ENCODE results near the gene STAC2. TPM values are rescaled to one million over a fixed set of nuclear protein-coding genes. Genes with fewer than 3 reads are reported as not detected.

The STAC2 gene
- total and polyA plus RNA-seq, 2 experiments from 2014 or later: not detected

DNA sequence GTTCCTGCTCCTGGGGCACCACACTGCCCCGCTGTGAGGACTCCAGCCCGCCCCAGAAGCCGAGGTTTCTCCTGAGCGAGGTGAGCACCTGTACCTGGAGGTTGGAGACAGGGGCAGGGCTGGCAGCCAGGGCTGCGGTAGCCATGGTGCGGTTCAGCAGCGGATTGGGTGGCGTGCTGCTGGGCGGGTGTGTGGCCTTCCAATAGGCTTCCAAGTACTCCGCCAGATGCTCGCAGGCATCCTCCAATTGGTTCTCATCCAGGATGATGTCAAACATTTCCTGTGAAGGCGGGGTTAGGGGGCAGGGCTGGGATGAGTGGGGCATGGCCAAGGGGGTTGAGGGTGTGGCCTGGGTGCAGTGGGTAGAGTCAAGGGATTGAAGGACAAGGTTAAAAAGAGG lies 48.5 kb downstream of the STAC2 start:
- Histone ChIP-seq H3K36me3 (ENCODE audit: low read depth) (peaks cover 15% of the 10 kb centered on the region; the same call in 1 of the 2 replicates), H3K27ac (no peak overlapping the region), H3K9me2 (ENCODE audit: insufficient read depth) (no peaks in the 10 kb centered on the region), H3K4me1 (ENCODE audit: insufficient read depth) (peaks cover 8% of the 10 kb centered on the region; the same call in 1 of the 2 replicates), H3K4me3 (no peak overlapping the region), H3K27me3 (replicated peaks; ENCODE audit: insufficient read depth) (no peaks in the 10 kb centered on the region), H3F3A (ENCODE audit: insufficient read depth) (peaks cover 13% of the 10 kb centered on the region; the same call in 1 of the 2 replicates), H3K9ac (no peak overlapping the region), H4K20me1 (ENCODE audit: insufficient read depth) (no peaks in the 10 kb centered on the region), H3K9me3 (ENCODE audit: low read depth) (no peaks in the 10 kb centered on the region), H3K79me2 (ENCODE audit: insufficient read depth) (no peaks in the 10 kb centered on the region), H3K4me2 (ENCODE audit: unreplicated experiment) (no peak overlapping the region), H2AFZ (no peak overlapping the region)
- no peak for TF ChIP-seq EZH2 (IDR thresholded peaks at IDR 0.05; ENCODE audit: insufficient read depth, poor library complexity, severe bottlenecking)
- no peak for TF ChIP-seq EZH2phosphoT487 (IDR thresholded peaks at IDR 0.05; ENCODE audit: insufficient read depth, low read depth)
- in situ Hi-C loops (cut with MboI): no loop called here
- no peak for DNase-seq
- WGBS, 2 experiments (ENCODE audit: low coverage in 1 of 2, low lambda C conversion rate in 2 of 2, missing lambda C conversion rate in 2 of 2): 85 to 87% methylated on average over 12 of the region's 12 CpGs

GRCh38 chr17:39175695-39176093 lies 50.1 kb downstream of the STAC2 start:
- Histone ChIP-seq H3F3A (ENCODE audit: insufficient read depth) (peaks cover 12% of the 10 kb centered on the region; the same call in 1 of the 2 replicates), H3K9me2 (ENCODE audit: insufficient read depth) (no peaks in the 10 kb centered on the region), H3K4me2 (ENCODE audit: unreplicated experiment) (no peak overlapping the region), H3K79me2 (ENCODE audit: insufficient read depth) (no peaks in the 10 kb centered on the region), H3K27me3 (replicated peaks; ENCODE audit: insufficient read depth) (no peaks in the 10 kb centered on the region), H2AFZ (no peak overlapping the region), H3K4me3 (no peak overlapping the region), H3K4me1 (ENCODE audit: insufficient read depth) (peaks cover 8% of the 10 kb centered on the region; the same call in 1 of the 2 replicates), H3K36me3 (ENCODE audit: low read depth) (peaks cover 10% of the 10 kb centered on the region; the same call in 1 of the 2 replicates), H3K9me3 (ENCODE audit: low read depth) (no peaks in the 10 kb centered on the region), H3K27ac (no peak overlapping the region), H4K20me1 (ENCODE audit: insufficient read depth) (no peaks in the 10 kb centered on the region), H3K9ac (no peak overlapping the region)
- peak; percentile 29 for DNase-seq
- in situ Hi-C loops (cut with MboI): no loop called here
- no peak for TF ChIP-seq EZH2 (IDR thresholded peaks at IDR 0.05; ENCODE audit: insufficient read depth, poor library complexity, severe bottlenecking)
- no peak for TF ChIP-seq EZH2phosphoT487 (IDR thresholded peaks at IDR 0.05; ENCODE audit: insufficient read depth, low read depth)
- 59 to 60% methylated on average over 10 of the region's 10 CpGs for WGBS, 2 experiments (ENCODE audit: low coverage in 1 of 2, low lambda C conversion rate in 2 of 2, missing lambda C conversion rate in 2 of 2)

GRCh38 chr17:39174920-39175694 lies 50.6 kb downstream of the STAC2 start:
- peak; percentile 79 for DNase-seq
- H3K36me3 ChIP-seq (ENCODE audit: low read depth): peaks cover 10% of the 10 kb centered on the region; the same call in 1 of the 2 replicates
- H3K9ac ChIP-seq: no peak overlapping the region
- H3K27me3 ChIP-seq (replicated peaks; ENCODE audit: insufficient read depth): no peaks in the 10 kb centered on the region
- TF ChIP-seq EZH2 (IDR thresholded peaks at IDR 0.05; ENCODE audit: insufficient read depth, poor library complexity, severe bottlenecking) (no peak), EZH2phosphoT487 (IDR thresholded peaks at IDR 0.05; ENCODE audit: insufficient read depth, low read depth) (no peak)
- no peak overlapping the region for H3K4me3 ChIP-seq
- no peaks in the 10 kb centered on the region for H3K9me3 ChIP-seq (ENCODE audit: low read depth)
- no peak overlapping the region for H2AFZ ChIP-seq
- H3F3A ChIP-seq (ENCODE audit: insufficient read depth): peaks cover 7% of the 10 kb centered on the region; the same call in 1 of the 2 replicates
- H3K4me2 ChIP-seq (ENCODE audit: unreplicated experiment): no peak overlapping the region
- H3K9me2 ChIP-seq (ENCODE audit: insufficient read depth): no peaks in the 10 kb centered on the region
- no peaks in the 10 kb centered on the region for H4K20me1 ChIP-seq (ENCODE audit: insufficient read depth)
- WGBS, 2 experiments (ENCODE audit: low coverage in 1 of 2, low lambda C conversion rate in 2 of 2, missing lambda C conversion rate in 2 of 2): 64 to 67% methylated on average over 34 of the region's 35 CpGs
- in situ Hi-C loops (cut with MboI): no loop called here
- H3K79me2 ChIP-seq (ENCODE audit: insufficient read depth): no peaks in the 10 kb centered on the region
- no peak overlapping the region for H3K27ac ChIP-seq
- peaks cover 8% of the 10 kb centered on the region; the same call in 1 of the 2 replicates for H3K4me1 ChIP-seq (ENCODE audit: insufficient read depth)

DNA sequence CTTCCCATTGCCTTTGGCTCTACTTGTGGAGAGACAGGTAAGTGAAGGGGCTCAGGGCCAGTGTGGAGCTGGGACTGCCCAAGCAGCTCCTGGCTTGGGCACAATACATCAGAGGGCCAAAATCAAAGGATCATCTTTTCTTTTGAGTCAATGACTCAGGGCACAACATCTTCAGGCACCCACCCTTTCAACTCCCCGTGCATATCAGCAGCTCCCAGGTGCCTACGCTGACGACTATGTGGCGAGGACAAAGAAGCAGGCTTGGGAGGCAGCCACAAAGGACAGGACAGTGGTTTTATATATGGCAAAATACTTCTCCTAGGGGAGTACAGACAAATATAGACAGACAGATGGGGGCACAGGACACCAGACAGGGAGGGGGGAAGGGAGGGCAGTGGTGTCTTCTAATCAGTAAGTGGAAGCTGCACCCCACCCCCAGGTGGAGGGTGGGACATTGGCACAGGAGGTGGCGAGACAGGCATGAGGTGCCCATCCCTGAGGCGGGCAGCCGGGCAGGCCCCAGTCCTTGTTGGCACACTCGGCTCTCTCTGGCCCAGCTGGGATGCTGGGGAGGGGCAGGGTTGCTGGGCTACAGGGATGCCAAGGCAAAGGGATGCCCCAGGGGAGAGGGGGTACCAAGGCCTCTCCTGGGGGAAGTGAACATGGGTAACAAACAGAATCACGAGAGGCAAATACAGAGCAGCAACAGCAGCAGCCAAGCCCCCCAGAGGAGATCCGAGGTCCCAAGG lies 52.0 kb downstream of the STAC2 start:
- H3K27me3 ChIP-seq (replicated peaks; ENCODE audit: insufficient read depth): no peaks in the 10 kb centered on the region
- H3K27ac ChIP-seq: no peak overlapping the region
- WGBS, 2 experiments (ENCODE audit: low coverage in 1 of 2, low lambda C conversion rate in 2 of 2, missing lambda C conversion rate in 2 of 2): 44 to 63% methylated on average over 8 to 10 of the region's 10 CpGs
- H4K20me1 ChIP-seq (ENCODE audit: insufficient read depth): no peaks in the 10 kb centered on the region
- H3K4me2 ChIP-seq (ENCODE audit: unreplicated experiment): no peak overlapping the region
- DNase-seq: no peak
- no peak overlapping the region for H3K4me3 ChIP-seq
- H3K79me2 ChIP-seq (ENCODE audit: insufficient read depth): no peaks in the 10 kb centered on the region
- TF ChIP-seq EZH2 (IDR thresholded peaks at IDR 0.05; ENCODE audit: insufficient read depth, poor library complexity, severe bottlenecking): no peak
- no peak for TF ChIP-seq EZH2phosphoT487 (IDR thresholded peaks at IDR 0.05; ENCODE audit: insufficient read depth, low read depth)
- no peaks in the 10 kb centered on the region for H3K9me3 ChIP-seq (ENCODE audit: low read depth)
- peaks cover 6% of the 10 kb centered on the region; the same call in 1 of the 2 replicates for H3K4me1 ChIP-seq (ENCODE audit: insufficient read depth)
- no peak overlapping the region for H3K9ac ChIP-seq
- no peak overlapping the region for H2AFZ ChIP-seq
- peaks cover 10% of the 10 kb centered on the region; the same call in 1 of the 2 replicates for H3K36me3 ChIP-seq (ENCODE audit: low read depth)
- in situ Hi-C loops (cut with MboI): no loop called here
- H3K9me2 ChIP-seq (ENCODE audit: insufficient read depth): no peaks in the 10 kb centered on the region
- H3F3A ChIP-seq (ENCODE audit: insufficient read depth): peaks cover 2% of the 10 kb centered on the region; the same call in 1 of the 2 replicates

All from GM23248 (cell line).